ENCODE data around the gene HPS4.
"Not testable (repeated sequence)": the region's sequence is repeated elsewhere in the genome, so short reads cannot be mapped to it uniquely, and the experiment has no call there.

The HPS4 gene

DNA sequence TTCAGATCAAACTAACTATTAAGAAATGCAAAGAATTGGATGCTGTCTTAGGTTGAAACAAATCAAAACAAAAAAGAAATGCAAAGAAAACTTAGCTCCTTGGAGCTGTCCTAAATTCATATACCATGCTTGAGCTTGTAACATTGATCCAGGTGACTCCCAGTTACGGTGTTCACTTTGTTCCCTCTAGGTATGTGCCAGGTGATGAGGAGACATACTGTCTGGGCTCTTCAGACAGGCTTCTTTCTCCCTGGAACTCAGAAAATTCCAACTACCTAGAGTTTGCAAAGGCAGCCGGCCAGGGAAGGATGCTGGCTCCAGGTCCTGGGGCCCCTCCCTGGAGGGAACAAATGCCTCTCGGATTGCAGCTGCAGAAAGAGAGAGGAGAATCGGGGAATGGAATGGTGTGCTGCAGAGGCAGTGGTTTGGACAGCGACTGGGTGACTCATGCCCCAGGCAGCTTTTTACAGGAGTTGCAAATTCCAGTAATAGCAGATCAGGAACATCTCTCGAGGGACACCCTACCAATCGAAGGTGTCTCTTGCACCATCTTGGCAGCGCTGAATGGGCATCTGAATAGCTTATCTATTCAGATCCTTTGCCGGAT, 66.8 kb downstream of the HPS4 start:
- no peak overlapping the region for H3K4me3 ChIP-seq (replicated peaks; ENCODE audit: low read depth, low read length)

GRCh38 chr22:26416256-26416655, 67.3 kb downstream of the HPS4 start:
- no peak overlapping the region for H3K4me3 ChIP-seq (replicated peaks; ENCODE audit: low read depth, low read length)
- TF ChIP-seq CTCF (IDR thresholded peaks at IDR 0.05; ENCODE audit: low read depth, low read length, missing control alignments), result no peak
- DNase-seq (ENCODE audit: extremely low read depth, low read depth), result no peak

More for the DNA sequence above, 66.8 kb downstream of the HPS4 start:
- TF ChIP-seq CTCF (IDR thresholded peaks at IDR 0.05; ENCODE audit: low read depth, low read length, missing control alignments), result no peak
- DNase-seq (ENCODE audit: extremely low read depth, low read depth), result peak; percentile 37

- TF ChIP-seq CTCF (IDR thresholded peaks at IDR 0.05; ENCODE audit: low read depth, low read length, missing control alignments), result no peak
- no peak for DNase-seq (ENCODE audit: extremely low read depth, low read depth)
- no peak overlapping the region for H3K4me3 ChIP-seq (replicated peaks; ENCODE audit: low read depth, low read length)
These were observed 69.2 kb downstream of the HPS4 start for GRCh38 chr22:26414347-26414746.

DNA sequence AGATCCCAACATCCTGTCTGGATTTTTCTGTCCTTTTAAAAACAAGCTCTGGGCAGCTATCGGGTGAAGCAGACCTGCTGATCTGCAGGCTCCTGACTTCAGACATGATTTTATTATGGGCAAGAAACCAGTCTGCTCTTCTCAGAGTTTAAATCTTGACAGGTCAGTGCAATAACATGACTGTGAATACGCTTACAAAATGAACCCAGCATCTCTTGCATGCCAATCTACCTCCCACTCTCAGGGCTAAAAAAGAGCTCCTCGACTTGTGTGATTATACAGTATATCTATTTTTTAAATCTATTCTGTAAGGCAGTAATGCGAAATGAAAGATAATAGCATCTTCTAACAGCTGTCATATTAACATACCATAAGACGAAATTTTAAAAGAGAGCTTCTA, 73.2 kb downstream of the HPS4 start:
- TF ChIP-seq CTCF (IDR thresholded peaks at IDR 0.05; ENCODE audit: low read depth, low read length, missing control alignments), result no peak
- DNase-seq (ENCODE audit: extremely low read depth, low read depth), result no peak

DNA sequence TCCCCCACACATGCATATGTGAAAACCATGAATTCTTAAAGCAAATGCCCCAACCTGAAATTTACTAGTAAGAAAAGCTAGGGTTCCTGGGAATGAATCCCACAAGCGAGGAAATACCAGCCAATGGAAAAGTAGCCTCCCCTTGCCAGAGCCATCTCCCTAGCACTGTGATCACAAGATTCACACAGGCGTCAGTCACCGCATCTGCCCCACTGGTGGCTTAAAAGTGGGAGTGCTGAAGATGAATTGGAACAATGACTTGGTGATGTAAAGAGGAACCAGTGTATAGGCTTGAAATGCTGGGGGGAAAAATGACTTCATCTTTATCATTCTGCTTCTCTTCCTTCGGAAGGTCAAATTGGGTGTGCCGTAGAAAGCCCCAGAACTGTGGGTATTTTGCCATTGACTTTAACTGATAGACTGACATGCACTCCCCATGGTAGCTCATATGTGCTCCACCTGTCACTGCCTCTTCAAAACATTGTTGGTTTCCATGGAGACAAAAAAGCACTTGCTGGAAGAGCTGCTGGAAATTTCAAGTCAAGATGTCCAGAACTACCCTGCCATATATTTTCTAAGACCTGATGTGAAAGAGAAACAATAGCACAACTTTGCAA, 73.8 kb downstream of the HPS4 start:
- DNase-seq (ENCODE audit: extremely low read depth, low read depth), result no peak
- no peak overlapping the region for H3K4me3 ChIP-seq (replicated peaks; ENCODE audit: low read depth, low read length)
- TF ChIP-seq CTCF (IDR thresholded peaks at IDR 0.05; ENCODE audit: low read depth, low read length, missing control alignments), result no peak

More for the DNA sequence above, 73.2 kb downstream of the HPS4 start:
- no peak overlapping the region for H3K4me3 ChIP-seq (replicated peaks; ENCODE audit: low read depth, low read length)

GRCh38 chr22:26408562-26409220, 74.9 kb downstream of the HPS4 start:
- DNase-seq (ENCODE audit: extremely low read depth, low read depth); H3K4me3 ChIP-seq (replicated peaks; ENCODE audit: low read depth, low read length): not testable (repeated sequence)

DNA sequence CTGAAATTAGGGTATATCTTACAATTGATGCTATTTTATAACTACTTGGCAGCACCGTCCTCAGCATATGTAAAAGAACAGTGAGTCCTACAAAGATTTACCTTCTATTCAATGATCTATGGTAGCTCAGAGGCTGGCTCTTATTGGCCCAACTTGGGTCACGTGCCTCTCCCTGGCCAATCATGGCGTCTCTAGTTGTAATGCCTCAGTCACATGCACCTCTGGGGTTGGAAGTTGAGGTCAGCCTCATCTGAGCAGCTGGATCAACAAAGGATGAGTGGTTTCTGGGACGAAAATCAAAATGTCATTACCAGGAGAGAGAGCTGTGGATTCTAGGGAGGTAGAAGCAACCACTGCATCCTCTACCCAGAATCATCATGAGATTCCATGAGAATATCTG, 77.5 kb downstream of the HPS4 start:
- no peak for DNase-seq (ENCODE audit: extremely low read depth, low read depth)
- no peak for TF ChIP-seq CTCF (IDR thresholded peaks at IDR 0.05; ENCODE audit: low read depth, low read length, missing control alignments)

More for the DNA sequence above, 77.5 kb downstream of the HPS4 start:
- no peak overlapping the region for H3K4me3 ChIP-seq (replicated peaks; ENCODE audit: low read depth, low read length)

Data from HFF-Myc (cell line).